MM.1S (cell line): ENCODE results near the gene NOS1.

Source experiments
- EZH2 ChIP-seq: fragments of 300-600 bp; sonication (generic); optimal IDR thresholded peaks from 2 replicates; pipeline ENCODE3; 2017; ENCODE audit warnings: low read depth, mild to moderate bottlenecking, antibody characterized with exemption, low read length, mixed read lengths
- TF ChIP-seq, protein P1 (sequence below): fragments of 300-600 bp; sonication (generic); IDR thresholded peaks from 2 replicates; pipeline ENCODE4 v1.5.1; 2016; ENCODE audit warnings: antibody characterized with exemption, low read length, mixed read lengths

DNA sequence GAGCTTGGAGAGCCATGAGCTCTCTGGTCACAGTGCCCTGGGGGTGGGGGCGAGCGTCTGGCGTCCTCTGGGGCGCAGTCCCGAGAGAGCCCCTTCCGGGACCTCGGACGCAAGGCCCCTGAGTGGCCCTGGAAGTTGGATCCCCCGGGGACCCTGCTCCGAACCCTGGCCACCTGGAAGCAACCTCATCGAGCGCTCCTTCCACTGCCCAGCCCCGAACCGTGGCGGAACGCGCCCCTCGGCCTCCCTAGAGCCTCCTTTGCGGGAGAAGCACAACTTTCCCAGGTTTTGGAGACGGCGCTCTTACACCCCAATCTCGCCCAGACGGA, 1.2 kb downstream of the NOS1 start:
- TF ChIP-seq, protein P1, sequence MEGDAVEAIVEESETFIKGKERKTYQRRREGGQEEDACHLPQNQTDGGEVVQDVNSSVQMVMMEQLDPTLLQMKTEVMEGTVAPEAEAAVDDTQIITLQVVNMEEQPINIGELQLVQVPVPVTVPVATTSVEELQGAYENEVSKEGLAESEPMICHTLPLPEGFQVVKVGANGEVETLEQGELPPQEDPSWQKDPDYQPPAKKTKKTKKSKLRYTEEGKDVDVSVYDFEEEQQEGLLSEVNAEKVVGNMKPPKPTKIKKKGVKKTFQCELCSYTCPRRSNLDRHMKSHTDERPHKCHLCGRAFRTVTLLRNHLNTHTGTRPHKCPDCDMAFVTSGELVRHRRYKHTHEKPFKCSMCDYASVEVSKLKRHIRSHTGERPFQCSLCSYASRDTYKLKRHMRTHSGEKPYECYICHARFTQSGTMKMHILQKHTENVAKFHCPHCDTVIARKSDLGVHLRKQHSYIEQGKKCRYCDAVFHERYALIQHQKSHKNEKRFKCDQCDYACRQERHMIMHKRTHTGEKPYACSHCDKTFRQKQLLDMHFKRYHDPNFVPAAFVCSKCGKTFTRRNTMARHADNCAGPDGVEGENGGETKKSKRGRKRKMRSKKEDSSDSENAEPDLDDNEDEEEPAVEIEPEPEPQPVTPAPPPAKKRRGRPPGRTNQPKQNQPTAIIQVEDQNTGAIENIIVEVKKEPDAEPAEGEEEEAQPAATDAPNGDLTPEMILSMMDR, result no peak
- no peak for TF ChIP-seq EZH2
